Left lung (tissue), 10 donors: Measurements from ENCODE around the gene NOX1. TPM values are rescaled to one million over a fixed set of nuclear protein-coding genes. Genes with fewer than 3 reads are reported as not detected.

ENCODE experiments used
- ATAC-seq: fragments of 200-7000 bp; cut with Tn5 transposase; one replicate; pipeline ENCODE4 v1.9.1; 2020; ENCODE audit warnings: moderate library complexity
- DNase-seq, 4 donors: peaks; one replicate each; pipeline ENCODE4 v3.0.0-alpha.2; 2013 to 2020
- H3K27ac ChIP-seq, 2 donors: fragments of 200-600 bp; sonication (generic) in 1 of 2; one replicate each; pipeline versions ENCODE4 v1.5.0 to v1.8.0; 2020 to 2021
- H3K27me3 ChIP-seq, 2 donors: fragments of 200-600 bp; sonication (generic) in 1 of 2; one replicate each; pipeline versions ENCODE4 v1.5.0 to v1.8.0; 2020 to 2021
- H3K36me3 ChIP-seq, 2 donors: fragments of 200-600 bp; sonication (generic) in 1 of 2; one replicate each; pipeline versions ENCODE4 v1.5.0 to v1.8.0; 2020 to 2021
- H3K4me1 ChIP-seq, 2 donors: fragments of 200-600 bp; one replicate each; pipeline ENCODE4 v1.8.0; 2021
- H3K4me3 ChIP-seq, 2 donors: fragments of 200-600 bp; sonication (generic) in 1 of 2; one replicate each; pipeline versions ENCODE4 v1.5.0 to v1.8.0; 2020 to 2021; ENCODE audit warnings: mild to moderate bottlenecking in 1 of 2
- H3K9me3 ChIP-seq, 2 donors: fragments of 200-600 bp; sonication (generic) in 1 of 2; one replicate each; pipeline versions ENCODE4 v1.5.0 to v1.8.0; 2020 to 2021
- CTCF ChIP-seq, 2 donors: fragments of 200-600 bp; sonication (generic) in 1 of 2; IDR thresholded peaks; one replicate each; pipeline versions ENCODE4 v1.5.0 to v1.8.0; 2021; ENCODE audit warnings: antibody characterized with exemption in 2 of 2
- intact Hi-C, 2 donors: fragments of 100-400 bp; cut with DNase I; formaldehyde crosslinking; loops; one replicate each; pipeline versions ENCODE4 v1.11.2 to v1.14.2; 2022
- polyA plus RNA-seq, 6 donors: library from polyadenylated mRNA; unstranded; fragments of 120-200 nt; gene quantifications; one replicate each; pipeline ENCODE4 v1.2.1, GENCODE V29; 2013; ENCODE audit not compliant: insufficient read length in 6 of 6
- total RNA-seq, 2 donors: library from RNA; stranded (reverse); fragmentation: NEBNext Ultra II Directional; extraction: Animal tissue kit (Norgen Biotek cat#: 25700); gene quantifications; one replicate each; pipeline ENCODE4 v1.2.1, GENCODE V29; 2021
- donor health status: DM: no; HTN: yes; CAD: no.
- donor health status: DM: no; HTN: no; CAD: no.

Gene NOX1
- total and polyA plus RNA-seq, 8 donors = 0.37 to 1.1 (median 0.73) TPM; not detected in 2

- Histone ChIP-seq H3K4me3 (no peak overlapping the region), H3K27ac (no peak overlapping the region), H3K4me1 (no peaks in the 10 kb centered on the region), H3K36me3 (no peaks in the 10 kb centered on the region), H3K9me3 (no peaks in the 10 kb centered on the region), H3K27me3 (no peaks in the 10 kb centered on the region)
- ATAC-seq (no peak), DNase-seq (no peak)
- TF ChIP-seq CTCF (IDR thresholded peaks at IDR 0.05) = no peak
- intact Hi-C loops = no loop called here
Observed at GRCh38 chrX:100850317-100850716, 23.8 kb downstream of the NOX1 start.

- DNase-seq (no peak), ATAC-seq (no peak)
- TF ChIP-seq CTCF (IDR thresholded peaks at IDR 0.05) = no peak
- Histone ChIP-seq H3K27me3 (peaks cover 0 to 7% of the 10 kb centered on the region in 2 donors), H3K4me3 (no peak overlapping the region), H3K4me1 (no peaks in the 10 kb centered on the region), H3K36me3 (peaks cover 0 to 57% of the 10 kb centered on the region in 2 donors), H3K9me3 (no peaks in the 10 kb centered on the region), H3K27ac (no peak overlapping the region)
- intact Hi-C loops = no loop called here
Observed at GRCh38 chrX:100831219-100831946, 42.8 kb downstream of the NOX1 start.

GRCh38 chrX:100830547-100830946 lies 43.6 kb downstream of the NOX1 start:
- no peak for TF ChIP-seq CTCF (IDR thresholded peaks at IDR 0.05)
- Histone ChIP-seq H3K27me3 (peaks cover 0 to 7% of the 10 kb centered on the region in 2 donors), H3K36me3 (peaks cover 0 to 61% of the 10 kb centered on the region in 2 donors), H3K4me1 (no peaks in the 10 kb centered on the region), H3K4me3 (no peak overlapping the region), H3K27ac (no peak overlapping the region), H3K9me3 (no peaks in the 10 kb centered on the region)
- DNase-seq (no peak), ATAC-seq (no peak)
- intact Hi-C loops = no loop called here

- intact Hi-C loops = no loop called here
- Histone ChIP-seq H3K27ac (no peak overlapping the region), H3K27me3 (peaks cover 0 to 7% of the 10 kb centered on the region in 2 donors), H3K4me3 (no peak overlapping the region), H3K9me3 (no peaks in the 10 kb centered on the region), H3K4me1 (no peaks in the 10 kb centered on the region), H3K36me3 (peaks cover 0 to 61% of the 10 kb centered on the region in 2 donors)
- ATAC-seq (no peak), DNase-seq (no peak)
- TF ChIP-seq CTCF (IDR thresholded peaks at IDR 0.05) = no peak
Observed at GRCh38 chrX:100830143-100830542, 44.0 kb downstream of the NOX1 start.

- Histone ChIP-seq H3K27ac (no peak overlapping the region), H3K4me3 (no peak overlapping the region), H3K27me3 (peaks cover 0 to 7% of the 10 kb centered on the region in 2 donors), H3K9me3 (no peaks in the 10 kb centered on the region), H3K4me1 (no peaks in the 10 kb centered on the region), H3K36me3 (peaks cover 0 to 64% of the 10 kb centered on the region in 2 donors)
- intact Hi-C loops = no loop called here
- DNase-seq = no peak
- no peak for TF ChIP-seq CTCF (IDR thresholded peaks at IDR 0.05)
- no peak for ATAC-seq
Observed at GRCh38 chrX:100829730-100830129, 44.4 kb downstream of the NOX1 start.
